ENCODE data around the gene COX8C.
A peak's percentile ranks its signal among the peaks of the same experiment; 100 is the strongest.

The COX8C gene
- 0 to 0.08 (median 0) reads per million in 18 experiments for total RNA-seq

GRCh38 chr14:93346926-93347721 lies at the start of gene COX8C:
Gene COX8C (plus strand): TSS chr14:93347182. CDS start chr14:93347269, 87 bp downstream.
- no peak for DNase-seq

- peak; percentile 28 to 38 for DNase-seq
These were observed 47.6 kb upstream of the COX8C start for GRCh38 chr14:93299416-93299815.

- peak; percentile 12 to 24 for DNase-seq
These were observed 47.1 kb upstream of the COX8C start for GRCh38 chr14:93299866-93300265.

GRCh38 chr14:93301821-93302447 lies 45.0 kb upstream of the COX8C start:
- DNase-seq, result no peak

GRCh38 chr14:93302688-93303581 lies 44.0 kb upstream of the COX8C start:
- no peak for DNase-seq

GRCh38 chr14:93303659-93304058 lies 43.3 kb upstream of the COX8C start:
- DNase-seq, result no peak

GRCh38 chr14:93304771-93305170 lies 42.2 kb upstream of the COX8C start:
- DNase-seq, result no peak

- DNase-seq, result peak; percentile 19 to 37
These were observed 41.1 kb upstream of the COX8C start for GRCh38 chr14:93305725-93306418.

GRCh38 chr14:93306812-93307211 lies 40.2 kb upstream of the COX8C start:
- DNase-seq, result no peak

GRCh38 chr14:93308686-93309345 lies 38.2 kb upstream of the COX8C start:
- DNase-seq, result peak; percentile 23 to 42

GRCh38 chr14:93309427-93309966 lies 37.5 kb upstream of the COX8C start:
- no peak for DNase-seq

GRCh38 chr14:93311082-93311481 lies 35.9 kb upstream of the COX8C start:
- DNase-seq, result no peak

GRCh38 chr14:93315575-93315974 lies 31.4 kb upstream of the COX8C start:
- DNase-seq, result no peak

- no peak for DNase-seq
These were observed 30.3 kb upstream of the COX8C start for GRCh38 chr14:93316716-93317115.

GRCh38 chr14:93317210-93317874 lies 29.6 kb upstream of the COX8C start:
- DNase-seq, result no peak

GRCh38 chr14:93317875-93318807 lies 28.8 kb upstream of the COX8C start:
- DNase-seq, result peak; percentile 91 to 94

GRCh38 chr14:93318927-93319326 lies 28.1 kb upstream of the COX8C start:
- no peak for DNase-seq

GRCh38 chr14:93319494-93319893 lies 27.5 kb upstream of the COX8C start:
- no peak for DNase-seq

GRCh38 chr14:93319958-93320357 lies 27.0 kb upstream of the COX8C start:
- DNase-seq, result no peak

- peak; percentile 10 to 29 for DNase-seq
These were observed 26.5 kb upstream of the COX8C start for GRCh38 chr14:93320489-93320888.
